ENCODE data around the gene RHOG. TPM values are rescaled to one million over a fixed set of nuclear protein-coding genes. Genes with fewer than 3 reads are reported as not detected.
"Not testable (repeated sequence)": the region's sequence is repeated elsewhere in the genome, so short reads cannot be mapped to it uniquely, and the experiment has no call there.

The RHOG gene
- total RNA-seq, 1 donor from 2014 or later = 25.0 TPM

DNA sequence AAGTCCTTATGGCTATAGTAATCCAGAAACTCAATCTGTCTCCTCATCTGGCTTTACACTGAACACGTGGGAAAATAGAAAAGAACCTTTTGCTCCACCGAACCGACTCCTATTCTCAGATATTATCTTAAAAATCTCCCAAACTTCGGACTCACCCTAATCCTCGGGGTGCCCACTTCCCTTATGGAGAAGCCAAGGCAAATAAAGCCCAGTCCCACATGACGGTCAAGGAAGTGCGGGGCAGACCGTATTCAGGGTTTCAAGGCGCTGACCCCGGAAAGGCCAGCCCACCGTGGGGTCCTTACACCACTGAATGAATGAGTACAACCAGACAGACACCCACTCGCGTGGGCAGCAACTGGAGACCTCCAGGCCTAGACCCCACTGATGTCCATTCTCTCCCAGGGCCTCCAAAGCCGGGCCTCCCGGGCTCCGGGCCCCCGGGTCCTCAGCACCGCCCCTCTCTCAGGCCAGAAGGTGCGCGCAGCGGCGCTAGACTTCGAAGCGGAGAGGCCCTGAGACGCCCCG is 43.9 kb downstream of the RHOG start:
- Mint-ChIP-seq H3K36me3 (ENCODE audit: low read depth) (peaks cover 16% of the 10 kb centered on the region), H3K27me3 (ENCODE audit: low read depth) (peaks cover 4% of the 10 kb centered on the region), H3K4me1 (peaks cover 27% of the 10 kb centered on the region), H3K9me3 (peaks cover 5% of the 10 kb centered on the region), H3K27ac (ENCODE audit: unreplicated experiment) (peak overlapping the region; percentile 93), H3K4me3 (peak overlapping the region; percentile 95)
- TF ChIP-seq, protein P1, sequence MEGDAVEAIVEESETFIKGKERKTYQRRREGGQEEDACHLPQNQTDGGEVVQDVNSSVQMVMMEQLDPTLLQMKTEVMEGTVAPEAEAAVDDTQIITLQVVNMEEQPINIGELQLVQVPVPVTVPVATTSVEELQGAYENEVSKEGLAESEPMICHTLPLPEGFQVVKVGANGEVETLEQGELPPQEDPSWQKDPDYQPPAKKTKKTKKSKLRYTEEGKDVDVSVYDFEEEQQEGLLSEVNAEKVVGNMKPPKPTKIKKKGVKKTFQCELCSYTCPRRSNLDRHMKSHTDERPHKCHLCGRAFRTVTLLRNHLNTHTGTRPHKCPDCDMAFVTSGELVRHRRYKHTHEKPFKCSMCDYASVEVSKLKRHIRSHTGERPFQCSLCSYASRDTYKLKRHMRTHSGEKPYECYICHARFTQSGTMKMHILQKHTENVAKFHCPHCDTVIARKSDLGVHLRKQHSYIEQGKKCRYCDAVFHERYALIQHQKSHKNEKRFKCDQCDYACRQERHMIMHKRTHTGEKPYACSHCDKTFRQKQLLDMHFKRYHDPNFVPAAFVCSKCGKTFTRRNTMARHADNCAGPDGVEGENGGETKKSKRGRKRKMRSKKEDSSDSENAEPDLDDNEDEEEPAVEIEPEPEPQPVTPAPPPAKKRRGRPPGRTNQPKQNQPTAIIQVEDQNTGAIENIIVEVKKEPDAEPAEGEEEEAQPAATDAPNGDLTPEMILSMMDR (conservative IDR thresholded peaks at IDR 0.05) = no peak
- no peak for DNase-seq (ENCODE audit: low read depth, low spot score)

DNA sequence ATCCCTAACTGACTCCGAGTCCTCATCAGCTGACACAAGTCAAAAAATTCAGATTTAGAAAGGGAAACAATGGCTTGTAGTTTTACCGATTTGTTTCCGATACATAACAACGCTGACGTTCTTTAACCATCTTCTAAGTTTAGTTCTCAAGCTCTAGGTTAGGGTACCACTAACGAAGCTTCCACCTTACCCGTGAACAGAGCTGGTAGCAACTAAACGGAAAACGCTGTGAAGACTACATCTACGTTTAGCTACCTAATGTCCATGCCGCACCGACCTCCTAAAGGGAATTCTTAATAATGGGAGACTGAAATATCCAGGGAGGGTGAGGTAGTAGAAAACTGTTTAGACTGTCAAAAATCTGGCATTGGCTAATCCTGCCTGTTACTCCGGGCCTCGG is 44.4 kb downstream of the RHOG start:
- peaks cover 16% of the 10 kb centered on the region for H3K36me3 Mint-ChIP-seq (ENCODE audit: low read depth)

DNA sequence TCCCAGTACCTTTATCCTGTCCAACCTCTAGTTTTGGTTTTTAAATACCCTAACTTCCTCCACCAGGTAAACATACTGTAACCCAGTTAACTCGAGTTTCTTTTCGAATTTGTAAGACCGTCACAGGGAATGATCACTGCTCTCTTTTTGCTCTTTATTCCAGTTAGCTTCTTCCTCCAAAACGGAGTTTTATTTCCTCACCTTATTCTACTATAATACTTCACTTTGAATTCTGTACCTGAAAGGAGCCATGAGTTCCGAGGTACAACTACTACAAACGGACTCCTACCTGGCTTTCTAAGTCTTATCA is 44.8 kb downstream of the RHOG start:
- peaks cover 4% of the 10 kb centered on the region for H3K27me3 Mint-ChIP-seq (ENCODE audit: low read depth)
- H3K4me1 Mint-ChIP-seq = peaks cover 27% of the 10 kb centered on the region
- peak overlapping the region; percentile 95 for H3K4me3 Mint-ChIP-seq
- H3K9me3 Mint-ChIP-seq = peaks cover 5% of the 10 kb centered on the region
- peaks cover 16% of the 10 kb centered on the region for H3K36me3 Mint-ChIP-seq (ENCODE audit: low read depth)
- peak overlapping the region; percentile 93 for H3K27ac Mint-ChIP-seq (ENCODE audit: unreplicated experiment)
- TF ChIP-seq, protein P1 (conservative IDR thresholded peaks at IDR 0.05) = no peak
- no peak for DNase-seq (ENCODE audit: low read depth, low spot score)

More for the DNA sequence above, 44.4 kb downstream of the RHOG start:
- no peak for DNase-seq (ENCODE audit: low read depth, low spot score)
- TF ChIP-seq, protein P1 (conservative IDR thresholded peaks at IDR 0.05) = no peak
- Mint-ChIP-seq H3K27me3 (ENCODE audit: low read depth) (peaks cover 4% of the 10 kb centered on the region), H3K4me3 (peak overlapping the region; percentile 95), H3K9me3 (peaks cover 5% of the 10 kb centered on the region), H3K27ac (ENCODE audit: unreplicated experiment) (peak overlapping the region; percentile 93), H3K4me1 (peaks cover 27% of the 10 kb centered on the region)

DNA sequence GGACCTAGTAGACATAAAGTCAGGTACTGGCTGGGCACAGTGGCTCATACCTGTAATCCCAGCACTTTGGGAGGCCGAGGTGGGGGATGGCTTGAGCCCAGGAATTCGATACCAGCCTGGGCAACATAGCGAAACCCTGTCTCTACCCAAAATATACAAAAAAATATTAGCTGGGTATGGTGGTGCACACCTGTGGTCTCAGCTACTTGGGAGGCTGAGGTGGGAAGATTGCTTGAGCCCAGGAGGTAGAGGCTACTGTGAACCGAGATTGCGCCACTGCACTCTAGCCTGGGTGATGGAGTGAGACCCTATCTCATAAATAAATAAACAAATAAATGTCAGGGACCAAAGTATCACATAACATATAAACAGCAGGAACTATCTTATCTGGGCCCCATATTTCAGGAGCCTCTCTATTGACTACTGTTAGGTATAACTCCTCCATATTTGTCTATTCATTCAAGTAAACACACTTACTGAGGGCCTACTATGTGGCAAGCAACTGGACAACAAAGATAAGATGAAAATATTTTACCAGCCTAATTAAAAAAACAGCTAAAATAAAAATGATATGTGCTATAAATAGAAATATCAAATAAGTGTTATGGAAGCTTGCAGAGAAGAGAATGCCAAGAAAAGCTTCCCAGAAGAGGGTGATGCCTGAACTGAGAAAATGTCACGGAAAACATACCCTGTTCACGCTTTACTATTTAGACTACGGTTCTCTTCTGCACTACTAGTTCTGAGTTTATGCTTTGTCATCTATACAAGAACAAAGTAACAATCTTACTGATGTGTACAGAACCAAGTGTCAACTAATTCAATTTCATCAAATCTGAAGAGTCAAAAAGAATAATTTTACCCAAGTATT is 45.4 kb downstream of the RHOG start:
- peaks cover 27% of the 10 kb centered on the region for H3K4me1 Mint-ChIP-seq
- no peak for DNase-seq (ENCODE audit: low read depth, low spot score)

DNA sequence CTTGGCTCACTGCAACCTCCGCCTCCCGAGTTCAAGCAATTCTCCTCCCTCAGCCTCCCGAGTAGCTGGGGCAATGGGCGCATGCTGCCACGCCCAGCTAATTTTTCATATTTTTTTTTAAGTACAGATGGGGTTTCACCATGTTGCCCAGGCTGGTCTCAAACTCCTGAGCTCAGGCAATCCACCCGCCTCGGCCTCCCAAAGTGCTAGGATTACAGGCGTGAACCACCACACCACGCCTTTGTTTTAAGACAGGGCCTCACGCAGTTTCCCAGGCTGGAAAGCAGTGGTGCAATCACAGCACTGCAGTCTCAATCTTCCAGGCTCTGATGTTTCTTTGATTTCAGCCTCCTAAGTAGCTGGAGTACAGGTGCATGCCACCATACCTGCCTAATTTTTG is 46.4 kb downstream of the RHOG start:
- H3K4me3 Mint-ChIP-seq; H3K27ac Mint-ChIP-seq (ENCODE audit: unreplicated experiment); DNase-seq (ENCODE audit: low read depth, low spot score); H3K9me3 Mint-ChIP-seq; H3K27me3 Mint-ChIP-seq (ENCODE audit: low read depth): not testable (repeated sequence)
- Mint-ChIP-seq H3K4me1 (peaks cover 27% of the 10 kb centered on the region), H3K36me3 (ENCODE audit: low read depth) (peaks cover 16% of the 10 kb centered on the region)

More for the DNA sequence above, 45.4 kb downstream of the RHOG start:
- Mint-ChIP-seq H3K9me3 (peaks cover 5% of the 10 kb centered on the region), H3K27ac (ENCODE audit: unreplicated experiment) (peak overlapping the region; percentile 54), H3K36me3 (ENCODE audit: low read depth) (peaks cover 16% of the 10 kb centered on the region), H3K4me3 (peak overlapping the region; percentile 95), H3K27me3 (ENCODE audit: low read depth) (peaks cover 4% of the 10 kb centered on the region)
- TF ChIP-seq, protein P1 (conservative IDR thresholded peaks at IDR 0.05) = no peak

Measured in neural crest cell (in vitro differentiated cells).